KG1 (cell line): Measurements from ENCODE around the gene ATAD1.
"Not testable (repeated sequence)": the region's sequence is repeated elsewhere in the genome, so short reads cannot be mapped to it uniquely, and the experiment has no call there.

Experiments
- DNase-seq: peaks from one replicate; lab custom pipeline; 2025; lab: John Stamatoyannopoulos, UW

The ATAD1 gene

DNA sequence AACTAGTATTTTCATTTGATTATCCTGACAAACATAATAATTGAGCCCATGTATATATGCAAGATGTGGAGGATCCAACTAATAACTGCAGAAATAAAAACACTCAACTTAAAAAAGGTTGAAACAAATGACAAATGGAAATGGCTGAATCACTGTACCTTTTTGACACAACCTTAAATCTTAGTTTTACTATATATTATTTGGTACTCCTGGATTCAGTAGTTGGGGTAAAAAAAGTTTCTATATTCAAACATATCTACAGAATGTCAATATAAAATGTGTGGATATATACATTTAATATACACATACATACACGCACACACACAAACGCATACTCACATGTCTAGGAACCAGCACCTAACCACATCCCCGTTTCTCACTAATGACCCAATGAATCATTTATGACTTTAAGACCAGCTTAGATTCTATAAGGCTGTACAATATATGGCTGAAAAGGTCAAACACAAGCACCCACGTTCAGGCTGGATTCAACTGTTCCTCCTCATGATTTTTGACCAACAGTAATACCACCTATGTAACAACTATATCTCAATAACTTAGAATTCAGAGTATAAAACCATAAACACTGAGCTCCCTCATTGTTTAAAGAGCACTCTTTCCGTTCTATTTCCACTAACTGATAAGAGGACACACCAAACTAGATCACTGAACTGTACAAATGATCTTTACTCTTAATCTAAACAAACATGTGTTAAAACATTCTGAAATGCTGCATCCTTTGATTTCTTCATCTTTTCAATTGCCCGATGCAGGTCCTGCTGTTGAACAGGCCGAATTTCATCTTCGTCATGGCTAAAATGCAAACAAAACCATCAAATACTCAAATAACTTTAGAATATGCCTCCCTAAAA lies 63.8 kb downstream of the ATAD1 start:
- DNase-seq = no peak

DNA sequence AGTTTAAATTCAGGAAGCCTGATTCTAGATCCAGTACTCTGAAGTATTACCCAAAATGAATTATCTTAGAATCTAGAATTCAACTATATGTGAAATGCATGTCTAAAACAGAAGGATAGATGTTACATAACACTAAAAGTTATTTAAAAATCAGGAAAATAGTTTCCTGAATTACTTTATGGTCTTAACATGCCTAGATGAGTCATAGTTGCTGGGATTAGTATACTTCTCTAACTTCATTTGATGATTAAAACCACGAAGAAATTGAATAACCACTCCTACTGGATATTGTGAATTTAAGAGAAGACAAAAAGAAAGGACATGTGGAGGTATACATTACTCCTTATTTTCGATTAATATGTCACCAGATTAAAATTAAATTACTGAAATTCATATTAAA lies 65.5 kb downstream of the ATAD1 start:
- no peak for DNase-seq

DNA sequence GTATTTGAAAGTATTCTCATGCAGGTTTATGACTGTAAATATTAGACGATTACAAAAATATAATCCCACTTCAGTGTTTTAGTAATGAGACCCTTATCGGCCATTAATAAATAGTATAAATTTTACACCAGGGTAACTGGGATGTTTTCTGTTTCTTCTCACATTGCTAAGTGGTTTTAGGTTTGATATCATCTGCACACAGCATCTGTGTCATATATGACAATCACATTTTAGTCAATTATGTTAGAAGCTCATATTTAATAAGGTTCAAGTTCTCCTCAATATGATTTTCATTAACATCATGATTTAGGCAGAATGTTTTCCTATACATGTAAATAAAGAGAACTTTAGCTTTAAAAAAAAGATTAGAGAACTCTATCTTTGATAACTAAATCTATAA lies 66.8 kb downstream of the ATAD1 start:
- DNase-seq = no peak

DNA sequence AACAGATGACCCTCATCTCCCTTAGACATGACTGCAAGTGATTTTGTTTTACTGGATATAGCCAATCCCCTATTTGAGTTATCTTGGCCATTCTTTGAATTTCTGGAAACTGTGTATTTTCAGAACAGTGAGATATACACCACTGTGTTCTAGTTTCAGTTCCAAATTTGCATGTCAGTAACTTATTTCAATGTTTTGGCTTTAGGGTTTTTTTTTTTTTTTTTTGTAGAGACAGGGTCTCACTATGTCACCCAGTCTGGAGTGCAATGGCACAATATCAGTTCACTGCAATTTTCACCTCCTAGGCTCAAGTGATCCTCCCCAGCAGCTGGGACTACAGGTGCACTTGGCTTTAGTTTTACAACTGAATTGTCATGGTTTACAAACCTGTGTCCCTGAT lies 67.2 kb downstream of the ATAD1 start:
- DNase-seq = no peak

DNA sequence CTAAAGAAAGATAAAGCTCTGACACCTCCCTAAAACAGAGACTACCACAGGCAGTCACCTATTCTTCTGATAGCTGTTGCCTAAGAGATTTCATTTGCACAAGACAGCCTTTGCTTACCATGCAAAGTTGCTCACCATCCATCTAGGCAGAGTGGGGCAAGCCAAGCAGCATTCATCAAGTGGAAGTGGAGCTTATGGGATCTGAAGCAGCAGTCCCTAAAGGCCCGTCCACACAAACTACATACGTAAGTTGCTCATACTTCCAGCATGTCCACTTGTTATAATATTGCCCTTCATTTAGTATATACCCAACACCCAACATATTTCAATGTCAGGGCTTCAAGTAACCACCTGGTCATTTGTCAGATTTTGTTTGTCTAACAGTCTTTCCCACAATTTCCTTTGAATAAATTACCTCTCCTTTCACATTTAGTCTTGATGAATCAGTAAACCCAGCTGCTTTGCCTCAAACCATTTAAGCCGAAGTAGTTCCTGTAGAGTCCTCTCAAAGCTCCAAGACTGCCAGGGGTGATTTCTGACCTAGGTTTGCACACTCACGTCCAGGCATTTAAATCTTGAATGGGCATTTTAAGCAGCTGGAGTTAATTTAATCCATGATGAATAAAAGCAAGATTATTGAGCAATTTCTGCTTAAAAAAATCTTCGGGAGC lies 67.9 kb downstream of the ATAD1 start:
- no peak for DNase-seq

DNA sequence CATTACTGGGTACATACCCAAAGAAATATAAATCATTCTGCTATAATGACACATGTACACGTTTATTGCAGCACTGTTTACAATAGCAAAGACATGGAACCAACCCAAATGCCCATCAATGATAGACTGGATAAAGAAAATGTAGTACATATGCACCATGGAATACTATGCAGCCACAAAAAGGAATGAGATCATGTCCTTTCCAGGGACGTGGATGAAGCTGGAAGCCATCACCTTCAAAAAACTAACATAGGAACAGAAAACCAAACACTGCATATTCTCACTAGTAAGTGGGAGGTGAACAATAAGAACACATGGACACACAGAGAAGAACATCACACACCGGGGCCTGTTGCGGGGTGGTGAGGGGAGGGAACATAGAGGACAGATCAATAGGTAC lies 69.8 kb downstream of the ATAD1 start:
- DNase-seq = not testable (repeated sequence)

DNA sequence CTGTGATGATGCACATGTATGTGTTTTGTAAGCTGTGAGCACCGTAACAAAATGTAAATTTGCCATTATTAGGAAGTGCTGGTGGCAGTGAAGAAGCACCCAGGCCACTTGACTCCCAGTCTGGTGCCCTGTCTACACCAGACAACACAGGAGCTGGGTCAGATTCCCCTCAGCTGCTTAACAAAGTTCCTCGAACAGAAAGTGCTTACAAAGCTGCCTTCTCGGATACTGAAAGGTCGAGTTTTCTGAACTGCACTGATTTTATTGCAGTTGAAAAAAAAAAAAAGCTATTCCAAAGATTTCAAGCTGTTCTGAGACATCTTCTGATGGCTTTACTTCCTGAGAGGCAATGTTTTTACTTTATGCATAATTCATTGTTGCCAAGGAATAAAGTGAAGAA lies 71.1 kb downstream of the ATAD1 start:
- no peak for DNase-seq

DNA sequence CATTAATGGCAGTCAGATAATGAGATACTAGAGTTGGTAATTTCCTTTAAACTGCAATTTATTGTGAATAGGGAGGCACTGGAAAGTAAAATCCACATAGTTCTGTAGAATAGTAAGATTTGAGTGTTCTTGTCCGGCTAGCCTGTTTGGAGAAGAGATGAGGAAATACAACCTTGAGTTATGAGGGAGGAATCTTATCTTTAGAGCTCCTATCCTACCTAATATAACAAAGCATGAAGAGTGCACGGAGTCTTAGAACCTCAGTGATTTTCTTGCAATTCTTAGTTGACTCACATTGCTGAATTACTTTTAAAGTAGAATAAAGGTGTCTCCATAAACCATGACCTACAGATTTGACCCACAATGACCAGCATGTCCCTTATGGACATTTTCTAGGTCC lies 73.4 kb downstream of the ATAD1 start:
- DNase-seq = no peak

DNA sequence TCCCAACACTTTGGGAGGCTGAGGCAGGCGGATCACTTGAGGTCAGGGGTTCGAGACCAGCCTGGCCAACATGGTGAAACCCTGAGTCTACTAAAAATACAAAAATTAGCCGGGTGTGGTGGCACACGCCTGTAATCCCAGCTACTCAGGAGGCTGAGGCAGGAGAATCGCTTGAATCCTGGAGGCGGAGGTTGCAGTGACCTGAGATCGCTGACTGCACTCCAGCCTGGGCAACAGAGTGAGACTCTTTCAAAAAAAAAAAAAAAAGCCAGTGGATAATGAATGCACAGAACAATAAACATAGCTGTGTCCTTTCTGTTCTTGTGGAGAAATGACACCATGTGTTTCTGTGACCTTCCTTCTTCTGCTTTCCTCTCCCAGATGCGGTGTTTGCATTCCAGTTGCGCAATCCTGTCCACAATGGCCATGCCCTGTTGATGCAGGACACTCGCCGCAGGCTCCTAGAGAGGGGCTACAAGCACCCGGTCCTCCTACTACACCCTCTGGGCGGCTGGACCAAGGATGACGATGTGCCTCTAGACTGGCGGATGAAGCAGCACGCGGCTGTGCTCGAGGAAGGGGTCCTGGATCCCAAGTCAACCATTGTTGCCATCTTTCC lies 74.9 kb downstream of the ATAD1 start:
- not testable (repeated sequence) for DNase-seq

DNA sequence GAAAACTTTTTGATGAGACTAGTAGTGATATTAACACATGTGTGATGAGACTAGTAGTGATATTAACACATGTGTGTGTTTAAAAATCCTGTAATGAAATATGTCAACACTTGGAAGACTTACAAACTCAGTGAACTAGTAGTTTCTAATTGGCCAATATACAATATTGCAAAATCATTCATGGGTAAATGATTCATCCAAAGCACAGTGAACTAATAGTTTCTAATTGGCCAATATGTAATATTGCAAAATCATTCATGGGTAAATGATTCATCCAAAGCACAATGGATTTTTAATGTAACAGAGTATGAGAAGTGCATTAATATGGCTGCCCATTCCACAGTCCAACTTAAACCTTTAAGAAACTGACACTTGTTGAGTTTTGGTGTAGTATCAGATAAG lies 77.8 kb downstream of the ATAD1 start:
- DNase-seq = no peak

DNA sequence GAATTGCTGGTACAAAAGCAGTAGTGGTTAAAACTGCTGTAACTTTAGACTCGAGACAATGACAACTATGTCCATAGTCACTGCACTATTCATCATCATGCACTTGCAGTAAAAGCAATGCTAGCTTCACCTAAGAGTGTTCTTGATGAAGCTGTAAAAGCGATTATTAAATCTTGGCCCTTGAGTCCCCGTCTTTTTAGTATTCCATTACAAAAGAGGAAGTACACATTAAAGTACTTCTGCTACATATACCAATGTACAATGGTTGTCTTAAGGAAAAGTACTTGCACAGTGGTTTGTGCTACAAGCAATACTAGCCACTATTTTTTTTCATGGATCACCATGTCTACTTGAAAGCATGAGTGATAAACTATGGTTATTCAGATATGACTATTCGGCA lies 78.3 kb downstream of the ATAD1 start:
- no peak for DNase-seq

DNA sequence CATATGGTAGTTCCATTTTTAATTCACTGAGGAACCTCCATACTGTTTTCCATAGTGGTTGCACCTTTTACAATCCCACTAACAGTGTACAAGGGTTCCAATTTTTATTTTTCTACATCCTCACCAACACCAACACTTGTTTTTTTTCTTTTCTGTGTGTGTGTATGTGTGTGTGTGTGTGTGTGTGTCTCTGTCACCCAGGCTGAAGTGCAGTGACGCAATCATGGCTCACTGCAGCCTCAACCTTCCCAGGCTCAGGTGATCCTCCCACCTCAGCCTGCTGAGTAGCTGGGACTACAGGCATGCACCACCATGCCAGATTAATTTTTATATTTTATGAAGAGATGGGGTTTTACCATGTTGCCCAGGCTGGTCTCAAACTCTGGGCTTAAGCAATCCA lies 79.8 kb downstream of the ATAD1 start:
- DNase-seq = not testable (repeated sequence)

DNA sequence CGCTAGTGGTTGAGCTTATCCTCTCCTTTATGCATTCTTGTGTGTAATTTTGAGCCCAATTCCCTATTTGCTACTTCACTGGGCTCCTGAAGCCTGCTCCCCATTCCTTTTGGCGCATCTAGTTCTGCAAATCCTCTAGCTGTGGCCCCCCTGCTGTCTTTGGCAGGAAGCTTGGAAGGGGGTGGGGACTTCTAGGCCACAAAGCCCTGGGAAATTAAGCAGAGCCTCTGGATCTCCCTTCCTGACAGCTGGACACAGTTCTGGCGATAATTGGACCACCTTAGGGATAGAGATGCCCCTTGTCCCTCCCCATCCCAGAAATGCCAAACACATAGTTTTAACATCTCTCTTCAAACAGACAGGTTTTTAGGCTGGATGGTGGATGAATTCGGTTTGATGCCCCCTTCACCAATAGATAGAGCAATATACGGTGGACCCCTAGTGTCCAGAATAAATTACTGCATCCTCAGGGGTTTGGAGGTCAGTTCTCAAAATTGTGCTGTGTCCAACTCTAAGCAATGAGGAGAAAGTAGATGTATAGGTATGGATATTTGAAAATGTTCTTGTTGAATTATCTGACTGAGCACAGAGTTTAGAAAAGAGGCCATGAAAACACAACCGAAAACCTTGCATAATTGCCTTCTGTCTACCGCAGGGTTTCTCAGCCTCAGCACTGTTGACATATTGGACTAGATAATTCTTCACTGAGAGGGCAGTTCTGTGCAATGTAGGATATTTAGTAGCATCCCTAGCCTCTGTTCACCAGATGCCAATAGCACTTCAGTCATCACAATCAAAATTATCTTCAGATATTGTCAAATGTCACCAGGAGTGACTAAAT lies 82.8 kb downstream of the ATAD1 start:
- DNase-seq = no peak

DNA sequence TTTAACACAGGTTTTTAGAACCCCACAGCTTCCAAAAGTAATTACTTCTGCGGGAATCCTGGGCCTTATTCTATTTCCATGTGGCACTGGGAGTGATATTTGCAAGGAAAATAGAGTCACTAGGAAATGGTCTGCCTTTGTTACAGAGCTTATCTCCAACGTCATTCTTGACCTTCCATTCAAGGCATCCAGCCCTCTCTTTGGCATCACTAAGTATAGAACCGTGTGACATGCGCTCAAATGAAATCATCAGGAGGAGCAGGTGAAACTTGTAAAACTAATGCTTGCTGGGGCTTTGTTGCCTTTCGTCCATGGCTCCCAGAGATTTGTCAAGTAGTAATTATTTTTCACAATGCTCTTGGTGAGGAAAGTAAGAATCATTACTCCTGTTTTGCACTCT lies 84.9 kb downstream of the ATAD1 start:
- no peak for DNase-seq

DNA sequence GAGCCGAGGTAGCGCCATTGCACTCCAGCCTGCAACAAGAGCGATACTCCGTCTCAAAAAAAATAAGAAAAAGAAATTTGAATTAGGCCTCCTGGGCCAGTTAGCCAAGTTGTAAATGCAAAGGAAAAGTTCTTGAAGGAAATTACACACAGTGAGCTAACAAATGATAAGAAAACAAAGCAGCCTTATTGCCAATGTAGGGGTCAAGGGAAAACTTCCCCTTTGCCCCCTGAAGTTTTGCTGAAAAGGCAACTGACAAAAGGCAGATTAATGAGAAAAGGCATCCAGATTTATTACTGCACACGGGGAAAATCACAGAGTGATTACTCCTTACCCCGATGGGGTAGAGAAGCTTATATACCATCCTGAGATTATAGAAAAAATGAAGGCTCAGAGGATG lies 88.1 kb downstream of the ATAD1 start:
- no peak for DNase-seq

DNA sequence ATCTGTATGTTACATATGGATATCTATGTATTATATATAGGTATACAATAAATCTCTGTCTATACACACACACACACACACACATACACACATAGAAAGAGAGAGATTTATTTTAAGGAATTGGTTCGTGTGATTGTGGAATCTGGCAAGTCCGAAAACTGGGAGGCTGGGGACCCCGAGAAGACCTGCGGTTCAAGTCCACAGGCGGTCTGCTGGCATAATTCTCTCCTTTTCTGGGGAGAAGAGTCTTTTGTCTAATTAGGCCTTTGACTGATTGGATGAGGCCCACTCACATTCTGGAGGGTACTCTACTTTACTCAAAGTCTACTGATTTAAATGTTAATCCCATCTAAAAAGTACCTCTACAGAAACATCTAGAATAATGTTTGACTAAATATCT lies 93.2 kb downstream of the ATAD1 start:
- DNase-seq = no peak

DNA sequence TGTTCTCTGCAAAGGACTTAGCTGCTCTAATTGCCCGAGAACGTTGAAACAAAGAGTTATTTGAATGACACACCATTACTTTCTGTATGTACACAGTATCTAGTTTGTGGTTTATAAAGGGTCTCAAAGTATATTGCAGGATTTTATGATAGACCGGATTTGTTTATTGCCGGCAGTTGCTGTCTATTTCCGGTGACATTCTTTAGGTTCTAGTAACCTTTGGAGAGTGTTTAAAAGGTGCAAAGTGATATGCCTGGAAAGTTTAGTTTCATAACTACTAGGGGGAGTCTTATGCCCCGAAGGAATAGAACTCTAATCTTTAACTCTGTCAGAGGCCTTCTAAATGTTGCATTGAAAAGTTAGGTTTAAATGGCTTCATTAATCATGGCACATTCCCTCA lies 94.5 kb downstream of the ATAD1 start:
- no peak for DNase-seq

DNA sequence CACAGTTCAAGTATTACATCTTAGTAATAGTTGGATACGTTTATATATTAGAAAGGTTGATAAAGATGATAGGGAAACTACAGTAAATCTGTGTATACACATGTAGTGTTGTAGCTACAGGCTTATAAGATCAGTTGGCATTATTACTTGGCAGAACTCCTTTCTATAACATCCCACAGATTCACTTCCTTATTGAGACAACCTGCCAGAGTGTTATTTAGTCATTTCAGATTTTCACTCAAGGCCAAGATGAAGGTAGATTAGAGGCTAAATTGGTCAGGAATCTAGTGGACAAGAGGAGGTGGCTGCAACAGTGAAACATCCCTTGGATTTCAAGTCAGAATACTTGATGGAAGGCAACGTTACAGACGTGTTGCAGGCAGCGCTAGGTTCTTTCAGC lies 95.3 kb downstream of the ATAD1 start:
- DNase-seq = no peak

DNA sequence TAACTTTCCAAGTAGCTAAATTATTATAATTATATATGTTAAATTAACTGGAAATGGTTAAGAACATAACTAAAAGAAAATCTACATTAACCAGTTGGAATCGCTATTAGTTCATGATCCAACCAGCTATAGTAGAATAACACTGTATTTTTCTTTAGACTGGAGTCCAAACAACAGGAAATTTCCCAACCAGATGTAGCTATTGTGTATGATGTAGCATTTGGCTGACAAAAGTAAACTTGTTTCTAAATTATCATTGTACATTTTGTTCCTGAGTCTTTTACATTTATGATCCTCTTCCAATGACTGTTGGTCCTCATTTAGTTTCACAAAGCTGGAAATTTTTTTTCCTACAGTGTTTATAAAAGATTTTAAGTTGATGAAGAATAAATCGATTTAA lies 96.2 kb downstream of the ATAD1 start:
- DNase-seq = no peak

DNA sequence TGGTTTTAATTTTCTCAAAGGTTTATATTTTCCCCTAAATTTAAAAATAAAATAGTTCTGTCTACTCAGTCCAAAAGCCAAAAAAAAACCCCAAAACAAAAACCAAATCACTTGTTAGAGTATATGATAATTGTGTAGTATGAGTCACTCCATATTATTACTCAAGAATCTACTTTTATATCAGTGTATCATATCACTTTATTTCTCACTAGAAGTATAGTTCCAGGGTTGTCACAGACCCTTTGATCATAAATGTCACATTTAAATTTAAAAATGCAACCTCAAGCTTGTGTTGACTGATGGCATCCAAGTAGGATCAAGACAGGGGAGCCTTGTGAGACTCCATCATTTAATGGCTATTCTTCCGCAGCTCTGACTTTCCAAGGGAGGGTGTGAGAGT lies 97.4 kb downstream of the ATAD1 start:
- no peak for DNase-seq

DNA sequence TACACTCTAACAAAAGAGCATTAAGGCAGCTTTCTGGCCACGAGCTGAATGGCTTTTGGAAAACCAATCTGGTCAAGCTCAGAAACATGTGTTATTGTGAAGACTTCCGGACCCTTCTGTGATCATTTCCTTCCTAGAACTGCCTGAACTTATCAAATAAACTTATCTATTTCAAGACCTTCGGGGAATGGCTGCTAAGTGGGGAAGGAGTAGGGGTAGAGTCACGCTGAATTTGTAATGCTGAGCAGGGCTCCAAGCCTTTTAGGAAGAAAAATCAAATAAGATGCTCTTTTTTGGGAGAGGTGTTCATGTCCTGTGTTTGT lies 101.7 kb downstream of the ATAD1 start:
- no peak for DNase-seq

DNA sequence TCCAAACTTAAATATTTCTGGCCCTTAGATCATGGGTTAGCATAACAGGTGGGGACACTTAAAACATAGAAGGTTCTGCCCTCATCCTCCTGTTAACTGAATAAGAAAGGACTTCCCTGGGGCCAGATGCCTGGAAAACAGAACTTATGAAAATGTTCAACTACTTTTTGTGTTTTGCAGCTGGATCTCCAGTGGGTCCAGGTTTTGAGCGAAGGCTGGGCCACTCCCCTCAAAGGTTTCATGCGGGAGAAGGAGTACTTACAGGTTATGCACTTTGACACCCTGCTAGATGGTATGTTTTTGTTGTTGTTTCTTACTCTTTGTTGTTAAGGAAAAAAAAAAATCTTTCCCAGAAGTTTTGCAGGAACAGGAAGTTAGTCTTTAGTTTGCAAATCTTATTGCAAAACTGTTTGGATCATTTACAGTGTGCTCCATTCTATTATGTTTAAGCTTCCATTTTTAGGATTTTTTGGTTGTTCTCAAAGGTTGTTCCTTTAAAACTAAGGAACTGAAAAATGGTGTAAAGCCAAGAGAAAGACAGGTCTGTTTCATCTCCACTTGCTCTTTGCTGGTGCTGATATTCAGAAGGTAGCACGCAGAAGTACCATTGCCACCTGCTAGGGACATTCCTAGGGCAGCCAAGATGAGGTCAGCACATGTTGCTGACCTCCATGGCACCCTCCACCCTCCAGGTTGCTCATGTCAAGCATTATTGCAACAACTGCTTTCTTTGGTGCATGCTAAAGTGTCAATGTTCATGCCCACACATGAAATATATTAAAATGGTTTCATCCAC lies 102.3 kb downstream of the ATAD1 start:
- no peak for DNase-seq
